Measurements from ENCODE around the gene GRID2. TPM values are rescaled to one million over a fixed set of nuclear protein-coding genes. Genes with fewer than 3 reads are reported as not detected.

Gene GRID2
- total RNA-seq, 1 donor from 2014 or later, result not detected

- no peak for DNase-seq (ENCODE audit: low read depth)
These were observed 1198.2 kb downstream of the GRID2 start for GRCh38 chr4:93501946-93502345.

- DNase-seq (ENCODE audit: low read depth), result no peak
These were observed 1199.2 kb downstream of the GRID2 start for GRCh38 chr4:93502991-93503390.

GRCh38 chr4:93513851-93514250, 1210.1 kb downstream of the GRID2 start:
- no peak for DNase-seq (ENCODE audit: low read depth)

GRCh38 chr4:93515208-93515607, 1211.4 kb downstream of the GRID2 start:
- DNase-seq (ENCODE audit: low read depth), result no peak

GRCh38 chr4:93529692-93530372, 1226.1 kb downstream of the GRID2 start:
- DNase-seq (ENCODE audit: low read depth), result no peak

- DNase-seq (ENCODE audit: low read depth), result no peak
These were observed 1228.5 kb downstream of the GRID2 start for GRCh38 chr4:93532234-93532633.

- DNase-seq (ENCODE audit: low read depth), result no peak
These were observed 1236.8 kb downstream of the GRID2 start for GRCh38 chr4:93540562-93540961.

- DNase-seq (ENCODE audit: low read depth), result no peak
These were observed 1258.1 kb downstream of the GRID2 start for GRCh38 chr4:93561842-93562241.

GRCh38 chr4:93568758-93569157, 1265.0 kb downstream of the GRID2 start:
- no peak for DNase-seq (ENCODE audit: low read depth)

- no peak for DNase-seq (ENCODE audit: low read depth)
These were observed 1269.5 kb downstream of the GRID2 start for GRCh38 chr4:93573285-93573684.

GRCh38 chr4:93578942-93579341, 1275.2 kb downstream of the GRID2 start:
- DNase-seq (ENCODE audit: low read depth), result no peak

- DNase-seq (ENCODE audit: low read depth), result no peak
These were observed 1301.4 kb downstream of the GRID2 start for GRCh38 chr4:93605163-93605562.

- no peak for DNase-seq (ENCODE audit: low read depth)
These were observed 1313.8 kb downstream of the GRID2 start for GRCh38 chr4:93617606-93618005.

- no peak for DNase-seq (ENCODE audit: low read depth)
These were observed 1330.0 kb downstream of the GRID2 start for GRCh38 chr4:93633721-93634120.

GRCh38 chr4:93635943-93636342, 1332.2 kb downstream of the GRID2 start:
- no peak for DNase-seq (ENCODE audit: low read depth)

GRCh38 chr4:93645120-93645519, 1341.4 kb downstream of the GRID2 start:
- DNase-seq (ENCODE audit: low read depth), result no peak

GRCh38 chr4:93646233-93646930, 1342.6 kb downstream of the GRID2 start:
- peak; percentile 9 for DNase-seq (ENCODE audit: low read depth)

GRCh38 chr4:93648258-93648657, 1344.5 kb downstream of the GRID2 start:
- no peak for DNase-seq (ENCODE audit: low read depth)

- DNase-seq (ENCODE audit: low read depth), result no peak
These were observed 1346.1 kb downstream of the GRID2 start for GRCh38 chr4:93649828-93650227.

- DNase-seq (ENCODE audit: low read depth), result no peak
These were observed 1350.4 kb downstream of the GRID2 start for GRCh38 chr4:93654211-93654610.

GRCh38 chr4:93657527-93657926, 1353.8 kb downstream of the GRID2 start:
- DNase-seq (ENCODE audit: low read depth), result no peak

GRCh38 chr4:93658443-93658842, 1354.7 kb downstream of the GRID2 start:
- DNase-seq (ENCODE audit: low read depth), result no peak

GRCh38 chr4:93659629-93660028, 1355.9 kb downstream of the GRID2 start:
- peak; percentile 1 for DNase-seq (ENCODE audit: low read depth)

GRCh38 chr4:93660036-93660435, 1356.3 kb downstream of the GRID2 start:
- no peak for DNase-seq (ENCODE audit: low read depth)
